ENCODE results near the gene FBN1. TPM values are rescaled to one million over a fixed set of nuclear protein-coding genes. Genes with fewer than 3 reads are reported as not detected.

FBN1 gene
- total and polyA plus RNA-seq, 10 of the 15 experiments (the other 5 are each of a cell fraction or from before 2014, with no cell fraction given) = 2.2 to 15.3 (median 7.0) TPM

GRCh38 chr15:48469271-48469670 lies 176.2 kb downstream of the FBN1 start:
- no peak overlapping the region for H2AFZ ChIP-seq (ENCODE audit: control insufficient read depth, low read depth, low read length)
- no peaks in the 10 kb centered on the region for H4K20me1 ChIP-seq (ENCODE audit: control insufficient read depth, insufficient read depth)
- SMC1A ChIA-PET (ENCODE audit: uncharacterized antibody, unreplicated experiment) = no interaction called here
- DNase-seq (ENCODE audit: low read depth, low spot score) (no peak), ATAC-seq (no peak), FAIRE-seq (no peak)
- no peak overlapping the region for H3K4me2 ChIP-seq (ENCODE audit: control insufficient read depth, insufficient read depth)
- H3K4me1 ChIP-seq (ENCODE audit: control insufficient read depth, insufficient read depth, low read length) = no peaks in the 10 kb centered on the region
- no TSS peak for BruUV-seq (replicated peaks)
- H3K9ac ChIP-seq (ENCODE audit: control insufficient read depth, insufficient read depth, low read length) = no peak overlapping the region
- H3K9me3 ChIP-seq (replicated peaks; ENCODE audit: control insufficient read depth, insufficient read depth, low read length) = no peaks in the 10 kb centered on the region
- WGBS (ENCODE audit: insufficient coverage, insufficient replicate concordance, low lambda C conversion rate, missing lambda C conversion rate) = 99% methylated on average over 6 of the region's 6 CpGs
- in situ Hi-C loops (cut with MboI) (no loop called here), intact Hi-C loops (cut with micrococcal nuclease; ENCODE audit: unreplicated experiment) (no loop called here)
- no peak overlapping the region for H3K4me3 ChIP-seq
- RAD21 ChIA-PET (ENCODE audit: unreplicated experiment) = no interaction called here
- CTCF ChIA-PET = no interaction called here
- no peak for TF ChIP-seq HSF1 (IDR thresholded peaks at IDR 0.05; ENCODE audit: low read depth, low read length)
- no peak for TF ChIP-seq ZNF217 (IDR thresholded peaks at IDR 0.05)
- no peak for TF ChIP-seq PAX5 (IDR thresholded peaks at IDR 0.05; ENCODE audit: borderline replicate concordance, low read depth, low read length)
- no peaks in the 10 kb centered on the region for H3K79me2 ChIP-seq (ENCODE audit: control insufficient read depth, insufficient read depth, low read length)
- H3K27me3 ChIP-seq (replicated peaks in 1 of 2; ENCODE audit: control insufficient read depth in 2 of 2, insufficient read depth in 2 of 2, low read length in 1 of 2) = no peaks in the 10 kb centered on the region
- POLR2A ChIA-PET = no interaction called here
- H3K36me3 ChIP-seq (ENCODE audit: control insufficient read depth in 2 of 2, insufficient read depth in 2 of 2, low read length in 1 of 2) = peaks cover 0 to 12% of the 10 kb centered on the region in 2 experiments; a peak in 2 of 4 replicates
- H3K27ac ChIP-seq (ENCODE audit: control insufficient read depth, insufficient read depth) = no peak overlapping the region

GRCh38 chr15:48467801-48468200 lies 177.7 kb downstream of the FBN1 start:
- WGBS (ENCODE audit: insufficient coverage, insufficient replicate concordance, low lambda C conversion rate, missing lambda C conversion rate) = 79% methylated on average over 4 of the region's 4 CpGs
- Histone ChIP-seq H3K79me2 (ENCODE audit: control insufficient read depth, insufficient read depth, low read length) (no peaks in the 10 kb centered on the region), H4K20me1 (ENCODE audit: control insufficient read depth, insufficient read depth) (no peaks in the 10 kb centered on the region), H3K36me3 (ENCODE audit: control insufficient read depth in 2 of 2, insufficient read depth in 2 of 2, low read length in 1 of 2) (peaks cover 0 to 11% of the 10 kb centered on the region in 2 experiments; a peak in 3 of 4 replicates), H3K27ac (ENCODE audit: control insufficient read depth, insufficient read depth) (no peak overlapping the region), H3K4me1 (ENCODE audit: control insufficient read depth, insufficient read depth, low read length) (no peaks in the 10 kb centered on the region), H3K4me2 (ENCODE audit: control insufficient read depth, insufficient read depth) (no peak overlapping the region), H2AFZ (ENCODE audit: control insufficient read depth, low read depth, low read length) (no peak overlapping the region), H3K27me3 (replicated peaks in 1 of 2; ENCODE audit: control insufficient read depth in 2 of 2, insufficient read depth in 2 of 2, low read length in 1 of 2) (no peaks in the 10 kb centered on the region), H3K9ac (ENCODE audit: control insufficient read depth, insufficient read depth, low read length) (no peak overlapping the region), H3K4me3 (no peak overlapping the region), H3K9me3 (replicated peaks; ENCODE audit: control insufficient read depth, insufficient read depth, low read length) (no peaks in the 10 kb centered on the region)
- TF ChIP-seq TAF1 (IDR thresholded peaks at IDR 0.05; ENCODE audit: borderline replicate concordance, low read depth, low read length) (no peak), SMC3 (IDR thresholded peaks at IDR 0.05; ENCODE audit: borderline replicate concordance, low read length) (no peak), CHD1 (IDR thresholded peaks at IDR 0.05; ENCODE audit: low read depth, low read length) (no peak), POU2F2 (IDR thresholded peaks at IDR 0.05; ENCODE audit: borderline replicate concordance, low read depth, low read length) (no peak), NBN (IDR thresholded peaks at IDR 0.05) (no peak), SIN3A (IDR thresholded peaks at IDR 0.05; ENCODE audit: low read depth, low read length) (no peak), TCF7 (IDR thresholded peaks at IDR 0.05; ENCODE audit: borderline replicate concordance) (no peak), JUNB (IDR thresholded peaks at IDR 0.05) (no peak), HDGF (IDR thresholded peaks at IDR 0.05) (no peak)
- ChIA-PET SMC1A (ENCODE audit: uncharacterized antibody, unreplicated experiment) (no interaction called here), RAD21 (ENCODE audit: unreplicated experiment) (no interaction called here), CTCF (no interaction called here), POLR2A (no interaction called here)
- no peak for FAIRE-seq
- in situ Hi-C loops (cut with MboI) (no loop called here), intact Hi-C loops (cut with micrococcal nuclease; ENCODE audit: unreplicated experiment) (no loop called here)
- no peak for DNase-seq (ENCODE audit: low read depth, low spot score)
- no TSS peak for BruUV-seq (replicated peaks)
- ATAC-seq = no peak
